ENCODE measurements around the gene PVALEF.

PVALEF gene

GRCh38 chr17:81192386-81193050, 27.2 kb downstream of the PVALEF start:
- peak; percentile 5; the same call in 1 of the 3 replicates for ATAC-seq (ENCODE audit: low read depth)
- Histone ChIP-seq H3K4me1 (ENCODE audit: insufficient read depth, poor library complexity, severe bottlenecking) (no peaks in the 10 kb centered on the region), H3K27ac (ENCODE audit: poor library complexity, severe bottlenecking) (no peak overlapping the region), H3K9me3 (ENCODE audit: severe bottlenecking) (no peaks in the 10 kb centered on the region), H3K4me3 (ENCODE audit: severe bottlenecking) (no peak overlapping the region), H3K36me3 (ENCODE audit: low read depth) (no peaks in the 10 kb centered on the region; the same call in none of the 2 replicates), H3K27me3 (ENCODE audit: insufficient read depth, poor library complexity, severe bottlenecking) (no peaks in the 10 kb centered on the region)
- DNase-seq (ENCODE audit: low spot score) = no peak
- TF ChIP-seq CTCF (IDR thresholded peaks at IDR 0.05; ENCODE audit: poor library complexity, severe bottlenecking) = no peak

DNA sequence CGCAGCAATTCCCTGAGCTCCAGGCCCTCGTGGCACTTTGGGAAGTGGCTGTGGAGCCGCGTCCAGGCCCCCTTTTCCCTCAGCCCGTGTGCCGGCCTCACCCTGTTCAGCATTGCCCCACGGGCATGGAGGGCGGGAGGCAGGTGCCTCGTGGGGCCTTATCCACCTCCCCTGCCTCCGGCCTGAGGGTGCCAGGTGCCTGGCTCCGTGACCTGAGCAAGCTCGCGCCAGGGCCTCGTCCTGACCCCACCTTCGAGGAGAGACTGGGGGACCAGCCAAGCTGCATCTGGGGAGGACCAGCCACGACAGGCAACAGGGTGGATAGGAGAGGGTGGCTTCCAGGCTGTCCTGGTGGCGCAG, 27.7 kb downstream of the PVALEF start:
- Histone ChIP-seq H3K36me3 (ENCODE audit: low read depth) (no peaks in the 10 kb centered on the region; the same call in none of the 2 replicates), H3K4me3 (ENCODE audit: severe bottlenecking) (no peak overlapping the region), H3K9me3 (ENCODE audit: severe bottlenecking) (no peaks in the 10 kb centered on the region), H3K4me1 (ENCODE audit: insufficient read depth, poor library complexity, severe bottlenecking) (no peaks in the 10 kb centered on the region), H3K27me3 (ENCODE audit: insufficient read depth, poor library complexity, severe bottlenecking) (no peaks in the 10 kb centered on the region), H3K27ac (ENCODE audit: poor library complexity, severe bottlenecking) (no peak overlapping the region)
- TF ChIP-seq CTCF (IDR thresholded peaks at IDR 0.05; ENCODE audit: poor library complexity, severe bottlenecking) = no peak
- DNase-seq (ENCODE audit: low spot score) (no peak), ATAC-seq (ENCODE audit: low read depth) (no peak)

DNA sequence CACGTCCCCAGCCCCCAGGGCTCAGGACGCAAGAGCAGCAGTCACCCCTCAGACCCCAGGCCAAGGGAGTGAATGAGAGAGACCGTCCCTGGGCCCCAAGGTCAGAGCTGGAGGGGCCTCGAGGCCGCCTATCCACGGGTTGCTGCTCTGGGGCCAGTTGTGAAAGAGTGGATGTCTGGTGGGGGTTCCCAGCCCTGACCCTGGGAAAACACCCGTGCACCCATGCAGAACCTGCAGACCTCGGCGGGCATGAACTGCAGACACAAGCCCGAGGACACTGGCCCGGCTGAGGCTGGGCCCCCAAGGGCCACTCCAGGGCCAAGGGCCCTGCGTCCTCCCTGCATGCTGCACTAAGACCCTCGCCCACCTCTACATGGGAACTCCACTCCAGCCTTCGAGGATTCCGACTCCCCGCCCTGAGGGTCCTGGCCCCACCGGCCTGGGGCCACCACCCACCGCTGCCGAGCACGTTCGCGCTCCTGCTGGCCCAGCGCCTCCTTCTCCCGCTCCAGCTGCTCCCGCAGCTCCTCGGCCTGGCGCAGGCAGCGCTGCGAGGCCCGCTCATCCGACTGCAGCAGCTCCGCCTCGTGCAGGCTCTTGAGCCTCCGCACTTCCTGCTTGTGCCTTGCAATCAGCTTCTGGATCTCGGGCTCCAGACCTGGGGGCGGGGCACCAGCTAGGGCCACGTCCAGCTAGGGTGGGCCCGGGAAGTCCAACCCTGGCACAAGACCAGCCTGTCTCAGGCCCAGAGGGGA, 28.3 kb downstream of the PVALEF start:
- peaks cover 2% of the 10 kb centered on the region for H3K36me3 ChIP-seq (ENCODE audit: low read depth)
- DNase-seq (ENCODE audit: low spot score) (no peak), ATAC-seq (ENCODE audit: low read depth) (no peak)
- H3K4me3 ChIP-seq (ENCODE audit: severe bottlenecking) = no peak overlapping the region
- TF ChIP-seq CTCF (IDR thresholded peaks at IDR 0.05; ENCODE audit: poor library complexity, severe bottlenecking) = no peak
- no peaks in the 10 kb centered on the region for H3K27me3 ChIP-seq (ENCODE audit: insufficient read depth, poor library complexity, severe bottlenecking)
- H3K9me3 ChIP-seq (ENCODE audit: severe bottlenecking) = no peaks in the 10 kb centered on the region
- H3K4me1 ChIP-seq (ENCODE audit: insufficient read depth, poor library complexity, severe bottlenecking) = no peaks in the 10 kb centered on the region
- H3K27ac ChIP-seq (ENCODE audit: poor library complexity, severe bottlenecking) = no peak overlapping the region

GRCh38 chr17:81194225-81194760, 29.0 kb downstream of the PVALEF start:
- peaks cover 3% of the 10 kb centered on the region for H3K36me3 ChIP-seq (ENCODE audit: low read depth)
- no peak for TF ChIP-seq CTCF (IDR thresholded peaks at IDR 0.05; ENCODE audit: poor library complexity, severe bottlenecking)

More at GRCh38 chr17:81194225-81194760, 29.0 kb downstream of the PVALEF start:
- DNase-seq (ENCODE audit: low spot score) = no peak
- H3K27me3 ChIP-seq (ENCODE audit: insufficient read depth, poor library complexity, severe bottlenecking) = no peaks in the 10 kb centered on the region
- H3K4me3 ChIP-seq (ENCODE audit: severe bottlenecking) = no peak overlapping the region
- no peaks in the 10 kb centered on the region for H3K4me1 ChIP-seq (ENCODE audit: insufficient read depth, poor library complexity, severe bottlenecking)
- ATAC-seq (ENCODE audit: low read depth) = no peak
- H3K27ac ChIP-seq (ENCODE audit: poor library complexity, severe bottlenecking) = no peak overlapping the region
- H3K9me3 ChIP-seq (ENCODE audit: severe bottlenecking) = no peaks in the 10 kb centered on the region
